Kidney epithelial cell (primary cell): Measurements from ENCODE around the gene EIF3B. TPM values are rescaled to one million over a fixed set of nuclear protein-coding genes. Genes with fewer than 3 reads are reported as not detected.
"Not testable (repeated sequence)": the region's sequence is repeated elsewhere in the genome, so short reads cannot be mapped to it uniquely, and the experiment has no call there.

Experiments used
- DNase-seq: peaks from one replicate; pipeline ENCODE4 v3.0.0-alpha.2; 2010; ENCODE audit warnings: low read depth
- H3K27me3 ChIP-seq: 2 replicates; pipeline ENCODE4 v1.6.0; 2011; ENCODE audit warnings: low read length; ENCODE audit not compliant: control insufficient read depth, insufficient read depth
- H3K36me3 ChIP-seq: 2 replicates; pipeline ENCODE4 v1.5.1; 2011; ENCODE audit warnings: low read length; ENCODE audit not compliant: control insufficient read depth, insufficient read depth
- H3K4me3 ChIP-seq: 2 replicates; pipeline ENCODE4 v1.5.1; 2011; ENCODE audit warnings: low read depth, mild to moderate bottlenecking, control low read depth, low read length
- CTCF ChIP-seq: IDR thresholded peaks from 2 replicates; pipeline ENCODE4 v1.5.1; 2011; ENCODE audit warnings: mild to moderate bottlenecking, moderate library complexity, low read length, control low read depth, inconsistent platforms; ENCODE audit not compliant: insufficient read depth, poor library complexity, severe bottlenecking
- total RNA-seq: library from RNA; depleted of rRNA; stranded (reverse); fragments of >200 nt; gene quantifications from 2 replicates; pipeline ENCODE4 v1.2.3, GENCODE V29; 2015

Gene EIF3B
- total RNA-seq, 1 donor from 2014 or later = 153 TPM

- no peaks in the 10 kb centered on the region for H3K27me3 ChIP-seq
- no peaks in the 10 kb centered on the region for H3K36me3 ChIP-seq
- no peak for TF ChIP-seq CTCF
- no peak overlapping the region for H3K4me3 ChIP-seq
- DNase-seq = no peak
These were observed 29.1 kb downstream of the EIF3B start for GRCh38 chr7:2383543-2384274.

- no peak overlapping the region for H3K4me3 ChIP-seq
- TF ChIP-seq CTCF = peak; percentile 50
- no peaks in the 10 kb centered on the region for H3K36me3 ChIP-seq
- no peak for DNase-seq
- no peaks in the 10 kb centered on the region for H3K27me3 ChIP-seq
These were observed 30.0 kb downstream of the EIF3B start for GRCh38 chr7:2384354-2385243.

DNA sequence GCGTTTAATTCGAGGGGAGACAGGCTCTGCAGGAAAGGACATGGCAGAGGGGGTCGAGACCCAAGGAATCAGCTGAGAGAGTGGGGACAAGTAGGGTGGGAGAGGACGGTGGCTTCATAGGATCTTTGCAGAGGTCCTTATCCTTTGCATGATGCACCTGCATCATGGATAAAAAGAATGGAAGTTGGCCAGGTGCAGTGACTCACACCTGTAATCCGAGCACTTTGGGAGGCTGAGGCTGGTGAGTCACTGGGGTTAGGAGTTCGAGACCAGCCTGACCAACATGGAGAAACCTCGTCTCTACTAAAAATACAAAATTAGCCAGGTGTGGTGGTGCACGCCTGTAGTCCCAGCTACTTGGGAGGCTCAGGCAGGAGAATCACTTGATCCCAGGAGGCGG, 31.5 kb downstream of the EIF3B start:
- not testable (repeated sequence) for H3K36me3 ChIP-seq, H3K27me3 ChIP-seq, H3K4me3 ChIP-seq, DNase-seq

DNA sequence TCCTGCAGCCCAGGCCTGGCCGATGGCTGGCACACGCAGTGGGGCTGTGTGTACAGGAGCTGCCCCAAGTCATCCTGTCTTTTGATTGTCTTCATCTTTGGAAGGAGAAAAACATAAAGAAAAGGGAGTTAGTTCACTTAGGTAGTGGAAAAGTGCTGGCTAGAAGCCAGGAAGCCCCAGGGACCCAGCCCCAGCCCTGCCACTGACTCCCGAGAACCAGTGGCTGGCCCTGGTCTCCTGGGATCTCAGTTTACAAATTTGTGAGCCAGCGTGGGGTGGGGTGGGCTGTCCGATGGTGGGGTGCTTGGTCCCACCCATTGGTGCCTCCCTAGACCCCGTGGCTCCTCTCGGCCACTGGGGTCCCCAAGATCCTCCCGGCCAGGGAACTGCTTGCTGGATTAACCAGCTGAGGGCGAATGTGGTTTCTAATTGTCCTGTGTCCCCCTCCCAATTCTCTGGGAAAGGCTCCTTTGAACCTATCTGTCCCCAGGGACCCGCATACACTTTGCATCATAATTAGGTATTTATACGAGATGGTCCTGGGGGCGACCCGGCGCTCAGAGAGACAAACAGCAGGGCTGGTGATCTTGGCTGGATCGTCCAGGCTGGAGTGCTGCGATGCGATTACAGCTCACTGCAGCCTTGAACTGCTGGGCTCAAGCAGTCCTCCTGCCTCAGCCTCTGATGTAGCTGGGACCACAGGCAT, 32.5 kb downstream of the EIF3B start:
- no peak for DNase-seq
- Histone ChIP-seq H3K27me3 (no peaks in the 10 kb centered on the region), H3K4me3 (no peak overlapping the region), H3K36me3 (no peaks in the 10 kb centered on the region)
- no peak for TF ChIP-seq CTCF

DNA sequence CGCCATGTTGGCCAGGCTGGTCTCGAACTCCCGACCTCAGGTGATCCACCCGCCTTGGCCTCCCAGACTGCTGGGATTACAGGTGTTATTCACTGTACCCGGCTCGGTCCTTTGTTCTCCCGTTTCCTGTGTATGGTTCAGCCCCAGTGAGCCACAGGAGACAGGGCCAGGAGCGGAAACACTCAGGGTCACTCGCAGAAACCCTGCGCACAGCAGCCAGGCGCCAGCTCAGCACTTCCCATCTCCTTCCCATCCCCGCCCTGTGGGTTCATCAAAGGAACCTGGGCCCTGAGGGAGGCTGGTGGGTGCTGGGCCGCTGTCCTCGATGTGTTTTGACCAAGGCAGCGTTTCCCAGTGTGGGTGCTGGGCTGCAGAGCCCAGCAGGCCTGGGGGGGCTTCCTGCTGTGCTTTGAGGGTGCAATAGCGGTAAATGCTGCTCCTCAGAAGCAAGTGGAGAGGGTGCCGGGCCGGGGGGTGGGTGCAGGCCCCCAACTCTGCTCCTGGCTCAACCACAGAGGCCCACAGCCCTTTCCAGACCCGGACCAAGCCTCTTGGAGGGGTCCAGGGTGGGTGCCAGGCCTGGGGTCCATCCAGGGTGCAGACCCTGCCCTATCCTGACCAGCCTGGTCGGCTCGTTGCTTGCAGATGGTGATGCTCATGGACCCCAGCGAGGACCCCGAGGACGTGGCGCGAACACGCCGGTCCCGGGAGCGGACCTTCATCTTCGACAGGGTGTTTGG, 33.4 kb downstream of the EIF3B start:
- no peak for DNase-seq

More for the DNA sequence above, 33.4 kb downstream of the EIF3B start:
- Histone ChIP-seq H3K4me3 (no peak overlapping the region), H3K36me3 (no peaks in the 10 kb centered on the region), H3K27me3 (no peaks in the 10 kb centered on the region)
- no peak for TF ChIP-seq CTCF
